Measurements from ENCODE around the gene LYPD6. TPM values are rescaled to one million over a fixed set of nuclear protein-coding genes. Genes with fewer than 3 reads are reported as not detected.

LYPD6 gene
- total RNA-seq, 1 donor from 2014 or later: 12.2 TPM

GRCh38 chr2:149348291-149348690 lies 17.9 kb downstream of the LYPD6 start:
- DNase-seq (ENCODE audit: low spot score): no peak

- no peak for DNase-seq (ENCODE audit: low spot score)
These were observed 23.0 kb downstream of the LYPD6 start for GRCh38 chr2:149353421-149353820.

GRCh38 chr2:149355716-149356422 lies 25.5 kb downstream of the LYPD6 start:
- DNase-seq (ENCODE audit: low spot score): no peak

- DNase-seq (ENCODE audit: low spot score): no peak
These were observed 26.7 kb downstream of the LYPD6 start for GRCh38 chr2:149357058-149357457.

GRCh38 chr2:149360106-149360505 lies 29.7 kb downstream of the LYPD6 start:
- no peak for DNase-seq (ENCODE audit: low spot score)

- DNase-seq (ENCODE audit: low spot score): no peak
These were observed 33.6 kb downstream of the LYPD6 start for GRCh38 chr2:149363958-149364357.

GRCh38 chr2:149364839-149365238 lies 34.5 kb downstream of the LYPD6 start:
- DNase-seq (ENCODE audit: low spot score): no peak

GRCh38 chr2:149365931-149366583 lies 35.7 kb downstream of the LYPD6 start:
- no peak for DNase-seq (ENCODE audit: low spot score)

GRCh38 chr2:149370061-149370775 lies 39.8 kb downstream of the LYPD6 start:
- no peak for DNase-seq (ENCODE audit: low spot score)

- no peak for DNase-seq (ENCODE audit: low spot score)
These were observed 41.1 kb downstream of the LYPD6 start for GRCh38 chr2:149371476-149371875.

- DNase-seq (ENCODE audit: low spot score): no peak
These were observed 45.5 kb downstream of the LYPD6 start for GRCh38 chr2:149375801-149376361.

- no peak for DNase-seq (ENCODE audit: low spot score)
These were observed 49.8 kb downstream of the LYPD6 start for GRCh38 chr2:149380205-149380604.

GRCh38 chr2:149383340-149383739 lies 53.0 kb downstream of the LYPD6 start:
- DNase-seq (ENCODE audit: low spot score): no peak

GRCh38 chr2:149385350-149385749 lies 55.0 kb downstream of the LYPD6 start:
- DNase-seq (ENCODE audit: low spot score): no peak

- DNase-seq (ENCODE audit: low spot score): no peak
These were observed 57.0 kb downstream of the LYPD6 start for GRCh38 chr2:149387411-149387810.

- DNase-seq (ENCODE audit: low spot score): no peak
These were observed 57.9 kb downstream of the LYPD6 start for GRCh38 chr2:149388120-149388816.

GRCh38 chr2:149389506-149390167 lies 59.2 kb downstream of the LYPD6 start:
- DNase-seq (ENCODE audit: low spot score): no peak

GRCh38 chr2:149393614-149394013 lies 63.2 kb downstream of the LYPD6 start:
- no peak for DNase-seq (ENCODE audit: low spot score)

GRCh38 chr2:149394864-149395263 lies 64.5 kb downstream of the LYPD6 start:
- DNase-seq (ENCODE audit: low spot score): no peak

- no peak for DNase-seq (ENCODE audit: low spot score)
These were observed 69.7 kb downstream of the LYPD6 start for GRCh38 chr2:149399934-149400615.

- no peak for DNase-seq (ENCODE audit: low spot score)
These were observed 70.6 kb downstream of the LYPD6 start for GRCh38 chr2:149400997-149401396.
